ENCODE data around the gene PVALEF.
"Not testable (repeated sequence)": the region's sequence is repeated elsewhere in the genome, so short reads cannot be mapped to it uniquely, and the experiment has no call there.

Gene PVALEF

GRCh38 chr17:81142301-81143199 lies 22.8 kb upstream of the PVALEF start:
- no peak overlapping the region for H3K4me3 ChIP-seq
- H3K27ac ChIP-seq, result no peak overlapping the region

GRCh38 chr17:81143200-81143527 lies 22.1 kb upstream of the PVALEF start:
- Histone ChIP-seq H3K27ac (no peak overlapping the region), H3K4me3 (no peak overlapping the region)

- no peak overlapping the region for H3K4me3 ChIP-seq
- H3K27ac ChIP-seq, result no peak overlapping the region
Measured at GRCh38 chr17:81143717-81144422, 21.4 kb upstream of the PVALEF start.

- H3K27ac ChIP-seq, result no peak overlapping the region
- H3K4me3 ChIP-seq, result no peak overlapping the region
Measured at GRCh38 chr17:81144423-81144781, 20.9 kb upstream of the PVALEF start.

GRCh38 chr17:81146208-81146607 lies 19.1 kb upstream of the PVALEF start:
- H3K4me3 ChIP-seq, H3K27ac ChIP-seq: not testable (repeated sequence)

GRCh38 chr17:81147701-81148100 lies 17.6 kb upstream of the PVALEF start:
- no peak overlapping the region for H3K4me3 ChIP-seq
- no peak overlapping the region for H3K27ac ChIP-seq

- no peak overlapping the region for H3K27ac ChIP-seq
- no peak overlapping the region for H3K4me3 ChIP-seq
Measured at GRCh38 chr17:81148571-81148970, 16.7 kb upstream of the PVALEF start.

- Histone ChIP-seq H3K27ac (peak overlapping the region in 1 of 21 experiments; percentile 51), H3K4me3 (no peak overlapping the region)
Measured at GRCh38 chr17:81148986-81149533, 16.2 kb upstream of the PVALEF start.

GRCh38 chr17:81150377-81151077 lies 14.8 kb upstream of the PVALEF start:
- Histone ChIP-seq H3K27ac (peak overlapping the region in 5 of 21 experiments; percentile 1 to 51 (median 34)), H3K4me3 (no peak overlapping the region)

GRCh38 chr17:81151278-81151677 lies 14.0 kb upstream of the PVALEF start:
- Histone ChIP-seq H3K27ac (peak overlapping the region in 1 of 21 experiments; percentile 34), H3K4me3 (no peak overlapping the region)

- Histone ChIP-seq H3K4me3 (no peak overlapping the region), H3K27ac (peak overlapping the region in 1 of 21 experiments; percentile 10)
Measured at GRCh38 chr17:81152288-81152828, 12.9 kb upstream of the PVALEF start.

GRCh38 chr17:81153340-81153803 lies 11.9 kb upstream of the PVALEF start:
- Histone ChIP-seq H3K4me3 (no peak overlapping the region), H3K27ac (peak overlapping the region in 1 of 21 experiments; percentile 31)

- H3K4me3 ChIP-seq, H3K27ac ChIP-seq: not testable (repeated sequence)
Measured at GRCh38 chr17:81154016-81154415, 11.3 kb upstream of the PVALEF start.

- Histone ChIP-seq H3K4me3 (no peak overlapping the region), H3K27ac (no peak overlapping the region)
Measured at GRCh38 chr17:81154961-81155360, 10.3 kb upstream of the PVALEF start.

GRCh38 chr17:81156866-81157805 lies 8.2 kb upstream of the PVALEF start:
- Histone ChIP-seq H3K4me3 (no peak overlapping the region), H3K27ac (no peak overlapping the region)

- Histone ChIP-seq H3K4me3 (no peak overlapping the region), H3K27ac (no peak overlapping the region)
Measured at GRCh38 chr17:81157848-81158687, 7.2 kb upstream of the PVALEF start.

GRCh38 chr17:81158688-81159590 lies 6.4 kb upstream of the PVALEF start:
- Histone ChIP-seq H3K4me3 (peak overlapping the region in 2 of 7 experiments; percentile 30 to 32), H3K27ac (no peak overlapping the region)
